Tibial artery (tissue), 4 donors: ENCODE results near the gene MAP3K7CL.

Experiments
- DNase-seq, 2 donors: peaks; one replicate each; pipeline ENCODE4 v3.0.0-alpha.2; 2019
- H3K27ac ChIP-seq, 2 donors: fragments of 200-600 bp; sonication (generic) in 1 of 2; 1 replicate in 1 of 2; 2 replicates in 1 of 2; pipeline ENCODE4 v1.5.1; 2018 to 2019; ENCODE audit warnings: mild to moderate bottlenecking in 1 of 2
- H3K27me3 ChIP-seq, 2 donors: fragments of 200-600 bp; sonication (generic) in 1 of 2; one replicate each; pipeline versions ENCODE4 v1.5.1 to v1.6.0; 2016 to 2019
- H3K36me3 ChIP-seq, 3 donors: fragments of 200-600 bp; sonication (generic) in 2 of 3; one replicate each; pipeline ENCODE4 v1.5.1; 2016 to 2019; ENCODE audit warnings: mild to moderate bottlenecking in 2 of 3
- H3K4me1 ChIP-seq, 4 donors: fragments of 200-600 bp; sonication (generic) in 2 of 4; 1 replicate in 3 of 4; 2 replicates in 1 of 4; pipeline ENCODE4 v1.5.1; 2016 to 2019
- H3K4me3 ChIP-seq, 2 donors: fragments of 200-600 bp; sonication (generic) in 1 of 2; 1 replicate in 1 of 2; 2 replicates in 1 of 2; pipeline ENCODE4 v1.5.1; 2018 to 2019; ENCODE audit warnings: mild to moderate bottlenecking in 2 of 2
- H3K9me3 ChIP-seq, 3 donors: fragments of 200-600 bp; sonication (generic) in 1 of 3; one replicate each; pipeline ENCODE4 v1.5.1; 2016 to 2019
- intact Hi-C: fragments of 100-400 bp; cut with DNase I; formaldehyde crosslinking; loops from one replicate; pipeline ENCODE4 v1.15.0; 2023; ENCODE audit warnings: low total_unique reads
- TF ChIP-seq, protein P1 (sequence below), 2 experiments: fragments of 200-600 bp in 1 of 2; fragments of 450-650 bp in 1 of 2; IDR thresholded peaks; one replicate each; pipeline ENCODE4 v1.5.1; 2017 to 2019; ENCODE audit warnings: antibody characterized with exemption in 2 of 2, mild to moderate bottlenecking in 1 of 2, moderate library complexity in 1 of 2

MAP3K7CL gene

DNA sequence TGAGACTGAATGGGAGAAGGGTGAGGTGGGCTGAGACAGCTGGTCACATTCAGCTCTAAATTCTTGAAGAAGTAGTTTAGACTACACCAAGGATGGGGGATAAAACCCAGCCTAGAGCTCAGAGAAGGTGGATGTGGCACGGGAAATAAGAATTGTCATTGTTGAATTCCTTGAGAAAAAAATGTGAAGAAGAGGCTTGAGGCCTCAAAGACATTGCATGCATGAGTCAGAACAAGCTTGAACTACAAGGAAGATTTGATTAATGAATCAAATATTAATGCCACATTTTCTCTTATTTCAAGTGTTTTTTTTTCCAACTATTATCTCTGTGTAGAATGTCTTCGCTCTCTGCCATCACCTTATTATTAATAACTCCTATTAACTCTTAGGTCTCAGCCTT is 58.9 kb downstream of the MAP3K7CL start:
- TF ChIP-seq, protein P1, sequence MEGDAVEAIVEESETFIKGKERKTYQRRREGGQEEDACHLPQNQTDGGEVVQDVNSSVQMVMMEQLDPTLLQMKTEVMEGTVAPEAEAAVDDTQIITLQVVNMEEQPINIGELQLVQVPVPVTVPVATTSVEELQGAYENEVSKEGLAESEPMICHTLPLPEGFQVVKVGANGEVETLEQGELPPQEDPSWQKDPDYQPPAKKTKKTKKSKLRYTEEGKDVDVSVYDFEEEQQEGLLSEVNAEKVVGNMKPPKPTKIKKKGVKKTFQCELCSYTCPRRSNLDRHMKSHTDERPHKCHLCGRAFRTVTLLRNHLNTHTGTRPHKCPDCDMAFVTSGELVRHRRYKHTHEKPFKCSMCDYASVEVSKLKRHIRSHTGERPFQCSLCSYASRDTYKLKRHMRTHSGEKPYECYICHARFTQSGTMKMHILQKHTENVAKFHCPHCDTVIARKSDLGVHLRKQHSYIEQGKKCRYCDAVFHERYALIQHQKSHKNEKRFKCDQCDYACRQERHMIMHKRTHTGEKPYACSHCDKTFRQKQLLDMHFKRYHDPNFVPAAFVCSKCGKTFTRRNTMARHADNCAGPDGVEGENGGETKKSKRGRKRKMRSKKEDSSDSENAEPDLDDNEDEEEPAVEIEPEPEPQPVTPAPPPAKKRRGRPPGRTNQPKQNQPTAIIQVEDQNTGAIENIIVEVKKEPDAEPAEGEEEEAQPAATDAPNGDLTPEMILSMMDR (IDR thresholded peaks at IDR 0.05): no peak
- Histone ChIP-seq H3K27me3 (no peaks in the 10 kb centered on the region), H3K4me1 (peaks cover 0 to 20% (median 5%) of the 10 kb centered on the region in 4 donors), H3K36me3 (no peaks in the 10 kb centered on the region), H3K27ac (no peak overlapping the region), H3K4me3 (no peak overlapping the region), H3K9me3 (no peaks in the 10 kb centered on the region)
- no peak for DNase-seq
- intact Hi-C loops: no loop called here

DNA sequence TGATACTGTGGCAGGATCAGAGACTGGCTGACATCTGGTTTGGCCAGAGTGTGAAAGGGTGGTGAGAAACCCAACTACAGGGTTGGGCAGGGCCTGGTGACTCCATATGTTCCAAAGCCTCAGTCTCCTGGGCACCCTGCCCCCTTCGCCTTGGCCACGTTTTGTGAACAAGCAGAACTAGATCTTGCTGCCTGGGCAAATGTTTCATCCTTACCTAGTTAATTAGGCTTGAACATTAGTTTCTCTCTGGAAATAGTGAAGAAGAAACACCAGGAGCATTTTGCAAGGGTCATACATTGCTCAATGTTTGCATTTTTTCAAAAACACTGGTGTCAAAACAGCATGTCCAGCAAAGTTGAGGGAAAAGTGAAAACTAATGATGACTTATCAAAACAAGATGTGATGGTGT is 60.5 kb downstream of the MAP3K7CL start:
- no peak overlapping the region for H3K27ac ChIP-seq
- no peak overlapping the region for H3K4me3 ChIP-seq
- TF ChIP-seq, protein P1 (IDR thresholded peaks at IDR 0.05): no peak
- no peaks in the 10 kb centered on the region for H3K27me3 ChIP-seq
- H3K36me3 ChIP-seq: no peaks in the 10 kb centered on the region
- DNase-seq: no peak
- intact Hi-C loops: no loop called here
- H3K9me3 ChIP-seq: no peaks in the 10 kb centered on the region
- H3K4me1 ChIP-seq: peaks cover 0 to 20% (median 10%) of the 10 kb centered on the region in 4 donors

DNA sequence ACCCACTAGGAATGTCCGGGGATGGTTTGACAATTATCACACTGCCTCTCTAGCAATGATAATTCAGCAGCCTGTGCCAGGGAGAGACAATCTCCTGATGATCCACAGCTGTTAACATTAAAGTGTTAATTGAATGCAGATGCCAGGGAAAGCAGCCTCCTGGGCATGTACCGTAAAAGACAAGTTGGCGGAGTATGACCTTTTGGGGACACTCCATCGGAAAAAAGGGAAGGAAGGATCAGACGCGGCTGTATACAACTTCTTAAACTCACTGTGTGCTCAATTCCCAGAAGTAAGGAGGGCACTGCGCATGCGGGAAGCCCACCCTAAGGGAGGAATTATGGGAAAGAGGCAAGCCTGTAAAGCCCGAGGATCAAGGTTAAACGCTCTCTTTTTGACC is 62.6 kb downstream of the MAP3K7CL start:
- TF ChIP-seq, protein P1 (IDR thresholded peaks at IDR 0.05): no peak
- H3K36me3 ChIP-seq: no peaks in the 10 kb centered on the region
- H3K4me1 ChIP-seq: peaks cover 0 to 26% (median 13%) of the 10 kb centered on the region in 4 donors
- no peak overlapping the region for H3K4me3 ChIP-seq
- no peaks in the 10 kb centered on the region for H3K27me3 ChIP-seq
- H3K9me3 ChIP-seq: no peaks in the 10 kb centered on the region
- no peak overlapping the region for H3K27ac ChIP-seq
- no peak for DNase-seq
- intact Hi-C loops: no loop called here

DNA sequence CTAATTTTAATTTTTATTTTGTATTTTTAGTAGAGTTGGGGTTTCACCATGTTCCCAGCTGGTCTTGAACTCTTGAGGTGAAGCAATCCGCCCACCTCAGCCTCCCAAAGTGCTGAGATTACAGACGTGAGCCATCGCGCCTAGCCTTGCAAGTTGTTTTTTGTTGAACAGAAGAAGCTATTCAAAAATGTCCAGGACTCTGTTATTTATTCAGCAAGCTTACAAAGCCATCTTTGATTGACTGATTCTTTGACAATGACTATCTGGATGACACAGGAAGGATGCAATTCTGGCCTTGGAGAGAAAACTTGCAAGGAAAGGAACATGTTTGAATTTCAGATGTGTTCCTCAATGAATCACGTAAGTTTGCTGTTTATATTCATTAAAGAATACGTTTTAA is 63.5 kb downstream of the MAP3K7CL start:
- no peak overlapping the region for H3K27ac ChIP-seq
- intact Hi-C loops: no loop called here
- no peaks in the 10 kb centered on the region for H3K27me3 ChIP-seq
- H3K9me3 ChIP-seq: no peaks in the 10 kb centered on the region
- TF ChIP-seq, protein P1 (IDR thresholded peaks at IDR 0.05): no peak
- H3K36me3 ChIP-seq: no peaks in the 10 kb centered on the region
- H3K4me3 ChIP-seq: no peak overlapping the region
- H3K4me1 ChIP-seq: peaks cover 0 to 26% (median 13%) of the 10 kb centered on the region in 4 donors
- no peak for DNase-seq

DNA sequence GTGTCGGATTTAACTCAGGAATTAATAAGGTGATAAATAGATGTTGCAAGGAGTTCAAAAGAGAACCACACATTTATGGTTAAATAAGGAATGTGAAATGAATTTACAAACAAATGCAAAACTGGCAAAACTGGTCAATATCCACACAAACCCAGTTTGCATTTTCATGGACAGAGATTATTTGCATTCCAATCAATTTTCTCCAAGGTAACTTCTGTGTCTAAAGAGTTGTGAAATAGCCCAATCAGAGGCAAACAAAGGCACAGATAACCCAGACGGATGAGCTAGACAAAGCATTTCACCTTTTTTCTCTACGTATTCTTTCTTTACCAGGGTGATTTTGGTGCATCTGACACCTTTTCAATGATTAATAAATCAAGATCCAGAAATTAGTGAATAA is 63.9 kb downstream of the MAP3K7CL start:
- TF ChIP-seq, protein P1 (IDR thresholded peaks at IDR 0.05): no peak
- Histone ChIP-seq H3K9me3 (no peaks in the 10 kb centered on the region), H3K27me3 (no peaks in the 10 kb centered on the region), H3K36me3 (no peaks in the 10 kb centered on the region), H3K4me3 (no peak overlapping the region), H3K27ac (no peak overlapping the region), H3K4me1 (peaks cover 0 to 26% (median 13%) of the 10 kb centered on the region in 4 donors)
- intact Hi-C loops: no loop called here
- no peak for DNase-seq

DNA sequence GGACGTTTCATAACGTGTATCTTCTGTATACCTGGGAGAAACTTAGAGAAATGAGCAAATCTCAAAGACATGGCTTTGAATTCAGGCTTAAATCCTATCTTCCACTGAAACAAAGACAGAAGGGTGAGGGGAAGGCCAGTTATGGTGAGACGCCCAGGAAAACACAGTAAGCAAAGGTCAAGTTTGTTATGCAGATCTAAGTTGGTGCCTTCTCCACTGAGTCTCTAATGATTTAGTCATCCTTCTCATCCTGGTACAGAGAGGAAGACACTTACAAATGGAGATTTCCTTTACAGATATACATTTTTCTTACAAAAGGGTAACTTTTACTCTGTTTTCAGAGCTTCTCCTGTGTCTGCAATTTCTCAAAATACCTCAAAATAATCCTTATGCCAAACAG is 64.4 kb downstream of the MAP3K7CL start:
- Histone ChIP-seq H3K27me3 (no peaks in the 10 kb centered on the region), H3K27ac (no peak overlapping the region), H3K9me3 (no peaks in the 10 kb centered on the region), H3K36me3 (no peaks in the 10 kb centered on the region), H3K4me3 (no peak overlapping the region), H3K4me1 (peaks cover 0 to 26% (median 13%) of the 10 kb centered on the region in 4 donors)
- DNase-seq: no peak
- intact Hi-C loops: no loop called here
- TF ChIP-seq, protein P1 (IDR thresholded peaks at IDR 0.05): no peak
